Esophagus muscularis mucosa (tissue), 4 donors: ENCODE measurements around the gene UBXN6. TPM values are rescaled to one million over a fixed set of nuclear protein-coding genes. Genes with fewer than 3 reads are reported as not detected.

Experiments used
- DNase-seq: peaks from one replicate; pipeline ENCODE4 v3.0.0-alpha.2; 2017; ENCODE audit errors: extremely low spot score
- H3K27ac ChIP-seq, 4 donors: fragments of 200-600 bp; sonication (generic); replicated peaks in 1 of 4; 1 replicate in 3 of 4; 2 replicates in 1 of 4; pipeline ENCODE4 v1.5.1; 2016 to 2019; ENCODE audit warnings: mild to moderate bottlenecking in 1 of 4
- H3K27me3 ChIP-seq, 4 donors: fragments of 200-600 bp; sonication (generic); one replicate each; pipeline versions ENCODE4 v1.5.1 to v1.6.0; 2016 to 2019
- H3K36me3 ChIP-seq, 4 donors: fragments of 200-600 bp; sonication (generic); one replicate each; pipeline ENCODE4 v1.5.1; 2016 to 2019
- H3K4me1 ChIP-seq, 4 donors: fragments of 200-600 bp; sonication (generic); one replicate each; pipeline ENCODE4 v1.5.1; 2016 to 2019
- H3K4me3 ChIP-seq, 4 donors: fragments of 200-600 bp; sonication (generic); 1 replicate in 2 of 4; 2 replicates in 2 of 4; pipeline ENCODE4 v1.5.1; 2016 to 2019; ENCODE audit warnings: mild to moderate bottlenecking in 4 of 4, moderate library complexity in 1 of 4
- H3K9me3 ChIP-seq, 4 donors: fragments of 200-600 bp; sonication (generic); 1 replicate in 3 of 4; 2 replicates in 1 of 4; pipeline ENCODE4 v1.5.1; 2016 to 2019
- CTCF ChIP-seq, 3 experiments: fragments of 200-600 bp in 2 of 3; fragments of 450-650 bp in 1 of 3; sonication (generic) in 2 of 3; IDR thresholded peaks; one replicate each; pipeline ENCODE4 v1.5.1; 2017 to 2019; ENCODE audit warnings: antibody characterized with exemption in 3 of 3, mild to moderate bottlenecking in 2 of 3, moderate library complexity in 1 of 3
- EP300 ChIP-seq: sonication (generic); formaldehyde crosslinking; IDR thresholded peaks from one replicate; pipeline ENCODE4 v1.6.1; 2017; ENCODE audit warnings: antibody characterized with exemption
- POLR2A ChIP-seq: fragments of 450-650 bp; IDR thresholded peaks from one replicate; pipeline ENCODE4 v1.6.1; 2017; ENCODE audit warnings: antibody characterized with exemption, moderate library complexity, mild to moderate bottlenecking, low read depth
- POLR2AphosphoS5 ChIP-seq, 2 donors: sonication (generic); formaldehyde crosslinking; IDR thresholded peaks; one replicate each; pipeline ENCODE4 v1.6.1; 2017; ENCODE audit warnings: antibody characterized with exemption in 2 of 2
- WGBS: methylation state at CpG from one replicate; pipeline ENCODE4 v1.1.5; 2018; 5-methylcytosine and 5-hydroxymethylcytosine counted together
- intact Hi-C: fragments of 100-400 bp; cut with DNase I; formaldehyde crosslinking; loops from one replicate; pipeline ENCODE4 v1.15.1; 2023
- total RNA-seq, 4 donors: library from RNA; depleted of rRNA; stranded (reverse); fragments of >200 nt; gene quantifications; one replicate each; pipeline versions ENCODE4 v1.1.0 to v1.2.1, GENCODE V29; 2016

UBXN6 gene
- total RNA-seq, 4 donors from 2014 or later, result 65.2 to 190 (median 98.8) TPM

- peaks cover 18 to 28% (median 27%) of the 10 kb centered on the region in 4 donors for H3K4me1 ChIP-seq
- no peak for TF ChIP-seq POLR2A
- no peak for TF ChIP-seq POLR2AphosphoS5 (IDR thresholded peaks at IDR 0.05)
- TF ChIP-seq EP300, result no peak
- no peak for TF ChIP-seq CTCF (IDR thresholded peaks at IDR 0.05)
- peaks cover 24 to 70% (median 58%) of the 10 kb centered on the region in 4 donors for H3K36me3 ChIP-seq
- no peak overlapping the region for H3K4me3 ChIP-seq
- no peaks in the 10 kb centered on the region for H3K9me3 ChIP-seq
- DNase-seq, result no peak
- intact Hi-C loops, result no loop called here
- H3K27me3 ChIP-seq, result no peaks in the 10 kb centered on the region
- 82% methylated on average over 16 of the region's 16 CpGs for WGBS
- H3K27ac ChIP-seq, result no peak overlapping the region
Measured at GRCh38 chr19:4477034-4477801, 19.6 kb upstream of the UBXN6 start.

GRCh38 chr19:4474514-4475022, 17.0 kb upstream of the UBXN6 start:
- H3K4me3 ChIP-seq, result peak overlapping the region; percentile 80 to 99 (median 90)
- peaks cover 22 to 36% (median 32%) of the 10 kb centered on the region in 4 donors for H3K4me1 ChIP-seq
- H3K27ac ChIP-seq, result peak overlapping the region; percentile 22 to 55 (median 43)
- no peak for DNase-seq
- no peaks in the 10 kb centered on the region for H3K27me3 ChIP-seq
- WGBS, result 17% methylated on average over 8 of the region's 13 CpGs
- intact Hi-C loops, result no loop called here
- TF ChIP-seq POLR2A (no peak), POLR2AphosphoS5 (IDR thresholded peaks at IDR 0.05) (no peak), CTCF (IDR thresholded peaks at IDR 0.05) (no peak), EP300 (no peak)
- no peaks in the 10 kb centered on the region for H3K9me3 ChIP-seq
- peaks cover 24 to 46% (median 39%) of the 10 kb centered on the region in 4 donors for H3K36me3 ChIP-seq

- Histone ChIP-seq H3K27me3 (no peaks in the 10 kb centered on the region), H3K27ac (peak overlapping the region; percentile 22 to 55 (median 43)), H3K36me3 (peaks cover 24 to 39% (median 35%) of the 10 kb centered on the region in 4 donors), H3K9me3 (no peaks in the 10 kb centered on the region), H3K4me3 (peak overlapping the region; percentile 80 to 99 (median 90)), H3K4me1 (peaks cover 22 to 36% (median 32%) of the 10 kb centered on the region in 4 donors)
- TF ChIP-seq POLR2A (no peak), CTCF (IDR thresholded peaks at IDR 0.05) (no peak), POLR2AphosphoS5 (IDR thresholded peaks at IDR 0.05) (no peak), EP300 (no peak)
- DNase-seq, result no peak
- WGBS, result 18% methylated on average over 11 of the region's 23 CpGs
- intact Hi-C loops, result no loop called here
Measured at GRCh38 chr19:4473763-4474513, 16.3 kb upstream of the UBXN6 start.

GRCh38 chr19:4473011-4473762, 15.6 kb upstream of the UBXN6 start:
- peaks cover 22 to 36% (median 32%) of the 10 kb centered on the region in 4 donors for H3K4me1 ChIP-seq
- TF ChIP-seq POLR2A (no peak), POLR2AphosphoS5 (IDR thresholded peaks at IDR 0.05) (no peak), EP300 (no peak), CTCF (IDR thresholded peaks at IDR 0.05) (no peak)
- 30% methylated on average over 18 of the region's 25 CpGs for WGBS
- intact Hi-C loops, result no loop called here
- no peaks in the 10 kb centered on the region for H3K9me3 ChIP-seq
- no peak for DNase-seq
- peak overlapping the region; percentile 73 to 89 (median 83) for H3K27ac ChIP-seq
- peaks cover 17 to 32% (median 28%) of the 10 kb centered on the region in 4 donors for H3K36me3 ChIP-seq
- no peaks in the 10 kb centered on the region for H3K27me3 ChIP-seq
- peak overlapping the region; percentile 80 to 99 (median 90) for H3K4me3 ChIP-seq
